ENCODE data around the gene ADH1C.

GRCh38 chr4:99301376-99302164 lies 51.0 kb downstream of the ADH1C start:
- TF ChIP-seq CTCF (IDR thresholded peaks at IDR 0.05) (no peak), POLR2A (IDR thresholded peaks at IDR 0.05) (no peak)
